Measurements from ENCODE around the gene MAPKAP1.

GRCh38 chr9:125545845-125546244, 161.2 kb downstream of the MAPKAP1 start:
- no peak for TF ChIP-seq POLR2AphosphoS5 (IDR thresholded peaks at IDR 0.05; ENCODE audit: low read depth, low read length)
- TF ChIP-seq SIN3A (IDR thresholded peaks at IDR 0.05; ENCODE audit: borderline replicate concordance, insufficient read depth, low read length): no peak
- TF ChIP-seq, protein P1, sequence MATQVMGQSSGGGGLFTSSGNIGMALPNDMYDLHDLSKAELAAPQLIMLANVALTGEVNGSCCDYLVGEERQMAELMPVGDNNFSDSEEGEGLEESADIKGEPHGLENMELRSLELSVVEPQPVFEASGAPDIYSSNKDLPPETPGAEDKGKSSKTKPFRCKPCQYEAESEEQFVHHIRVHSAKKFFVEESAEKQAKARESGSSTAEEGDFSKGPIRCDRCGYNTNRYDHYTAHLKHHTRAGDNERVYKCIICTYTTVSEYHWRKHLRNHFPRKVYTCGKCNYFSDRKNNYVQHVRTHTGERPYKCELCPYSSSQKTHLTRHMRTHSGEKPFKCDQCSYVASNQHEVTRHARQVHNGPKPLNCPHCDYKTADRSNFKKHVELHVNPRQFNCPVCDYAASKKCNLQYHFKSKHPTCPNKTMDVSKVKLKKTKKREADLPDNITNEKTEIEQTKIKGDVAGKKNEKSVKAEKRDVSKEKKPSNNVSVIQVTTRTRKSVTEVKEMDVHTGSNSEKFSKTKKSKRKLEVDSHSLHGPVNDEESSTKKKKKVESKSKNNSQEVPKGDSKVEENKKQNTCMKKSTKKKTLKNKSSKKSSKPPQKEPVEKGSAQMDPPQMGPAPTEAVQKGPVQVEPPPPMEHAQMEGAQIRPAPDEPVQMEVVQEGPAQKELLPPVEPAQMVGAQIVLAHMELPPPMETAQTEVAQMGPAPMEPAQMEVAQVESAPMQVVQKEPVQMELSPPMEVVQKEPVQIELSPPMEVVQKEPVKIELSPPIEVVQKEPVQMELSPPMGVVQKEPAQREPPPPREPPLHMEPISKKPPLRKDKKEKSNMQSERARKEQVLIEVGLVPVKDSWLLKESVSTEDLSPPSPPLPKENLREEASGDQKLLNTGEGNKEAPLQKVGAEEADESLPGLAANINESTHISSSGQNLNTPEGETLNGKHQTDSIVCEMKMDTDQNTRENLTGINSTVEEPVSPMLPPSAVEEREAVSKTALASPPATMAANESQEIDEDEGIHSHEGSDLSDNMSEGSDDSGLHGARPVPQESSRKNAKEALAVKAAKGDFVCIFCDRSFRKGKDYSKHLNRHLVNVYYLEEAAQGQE (IDR thresholded peaks at IDR 0.05; ENCODE audit: insufficient read depth in 1 of 2, low read depth in 2 of 2, low read length in 2 of 2): no peak
- no peak for TF ChIP-seq TAF1 (IDR thresholded peaks at IDR 0.05; ENCODE audit: borderline replicate concordance, insufficient read depth, low read length)
